ENCODE results near the gene ANKRD40. TPM values are rescaled to one million over a fixed set of nuclear protein-coding genes. Genes with fewer than 3 reads are reported as not detected.

Gene ANKRD40
- total RNA-seq, 4 donors from 2014 or later: 18.7 to 30.8 (median 24.2) TPM

- in situ Hi-C loops (cut with MboI; ENCODE audit: low pct_ligation_motif_present in 1 of 4, low pct_unique_long_range_greater_than_20kb in 1 of 4, low sequenced_read_pairs in 3 of 4): loop anchor here (10.0 kb wide), 2 partner anchors 65 to 155 kb away; partner anchors contain the start of genes SPATA20 (in 4 of the 4) and ABCC3 (in 1 of the 4)
- H3K4me3 ChIP-seq: no peak overlapping the region
- H3K36me3 ChIP-seq: peaks cover 0 to 38% (median 17%) of the 10 kb centered on the region in 4 donors
- no peak overlapping the region for H3K27ac ChIP-seq
- intact Hi-C loops (cut with DNase I; ENCODE audit: low total_unique reads): loop anchor here (5.0 kb wide), 1 partner anchor 147 kb away; no protein-coding TSS in a partner anchor
- DNase-seq: no peak
- no peaks in the 10 kb centered on the region for H3K27me3 ChIP-seq
- WGBS, 2 donors (ENCODE audit: low coverage in 1 of 2): 73 to 90% methylated on average over 2 to 7 of the region's 7 CpGs
- TF ChIP-seq POLR2A (IDR thresholded peaks at IDR 0.05) (no peak), POLR2AphosphoS5 (IDR thresholded peaks at IDR 0.05) (no peak), EP300 (IDR thresholded peaks at IDR 0.05; ENCODE audit: low read depth) (no peak)
- TF ChIP-seq, protein P1, sequence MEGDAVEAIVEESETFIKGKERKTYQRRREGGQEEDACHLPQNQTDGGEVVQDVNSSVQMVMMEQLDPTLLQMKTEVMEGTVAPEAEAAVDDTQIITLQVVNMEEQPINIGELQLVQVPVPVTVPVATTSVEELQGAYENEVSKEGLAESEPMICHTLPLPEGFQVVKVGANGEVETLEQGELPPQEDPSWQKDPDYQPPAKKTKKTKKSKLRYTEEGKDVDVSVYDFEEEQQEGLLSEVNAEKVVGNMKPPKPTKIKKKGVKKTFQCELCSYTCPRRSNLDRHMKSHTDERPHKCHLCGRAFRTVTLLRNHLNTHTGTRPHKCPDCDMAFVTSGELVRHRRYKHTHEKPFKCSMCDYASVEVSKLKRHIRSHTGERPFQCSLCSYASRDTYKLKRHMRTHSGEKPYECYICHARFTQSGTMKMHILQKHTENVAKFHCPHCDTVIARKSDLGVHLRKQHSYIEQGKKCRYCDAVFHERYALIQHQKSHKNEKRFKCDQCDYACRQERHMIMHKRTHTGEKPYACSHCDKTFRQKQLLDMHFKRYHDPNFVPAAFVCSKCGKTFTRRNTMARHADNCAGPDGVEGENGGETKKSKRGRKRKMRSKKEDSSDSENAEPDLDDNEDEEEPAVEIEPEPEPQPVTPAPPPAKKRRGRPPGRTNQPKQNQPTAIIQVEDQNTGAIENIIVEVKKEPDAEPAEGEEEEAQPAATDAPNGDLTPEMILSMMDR (IDR thresholded peaks at IDR 0.05): no peak
- no peaks in the 10 kb centered on the region for H3K9me3 ChIP-seq
- H3K4me1 ChIP-seq: peaks cover 11 to 42% (median 21%) of the 10 kb centered on the region in 4 donors
These were observed 8.3 kb downstream of the ANKRD40 start for GRCh38 chr17:50699410-50699809.

GRCh38 chr17:50697663-50698272 lies 9.9 kb downstream of the ANKRD40 start:
- Histone ChIP-seq H3K4me1 (peaks cover 25 to 49% (median 30%) of the 10 kb centered on the region in 4 donors), H3K27ac (peak overlapping the region; percentile 2 to 88 (median 68)), H3K27me3 (no peaks in the 10 kb centered on the region), H3K36me3 (peaks cover 0 to 38% (median 17%) of the 10 kb centered on the region in 4 donors), H3K9me3 (no peaks in the 10 kb centered on the region), H3K4me3 (no peak overlapping the region)
- no peak for DNase-seq
- 29 to 31% methylated on average over 2 to 3 of the region's 3 CpGs for WGBS, 2 donors (ENCODE audit: low coverage in 1 of 2)
- intact Hi-C loops (cut with DNase I; ENCODE audit: low total_unique reads) (loop anchor here (5.0 kb wide), 1 partner anchor 145 kb away; no protein-coding TSS in a partner anchor), in situ Hi-C loops (cut with MboI; ENCODE audit: low pct_ligation_motif_present in 1 of 4, low pct_unique_long_range_greater_than_20kb in 1 of 4, low sequenced_read_pairs in 3 of 4) (loop anchor here (10.0 kb wide), 2 partner anchors 63 to 153 kb away; partner anchors contain the start of genes SPATA20 (in 4 of the 4) and ABCC3 (in 1 of the 4))
- TF ChIP-seq POLR2AphosphoS5 (IDR thresholded peaks at IDR 0.05): no peak
- no peak for TF ChIP-seq EP300 (IDR thresholded peaks at IDR 0.05; ENCODE audit: low read depth)
- TF ChIP-seq, protein P1 (IDR thresholded peaks at IDR 0.05): peak in 4 of 5 experiments; percentile 14 to 41 (median 24)

DNA sequence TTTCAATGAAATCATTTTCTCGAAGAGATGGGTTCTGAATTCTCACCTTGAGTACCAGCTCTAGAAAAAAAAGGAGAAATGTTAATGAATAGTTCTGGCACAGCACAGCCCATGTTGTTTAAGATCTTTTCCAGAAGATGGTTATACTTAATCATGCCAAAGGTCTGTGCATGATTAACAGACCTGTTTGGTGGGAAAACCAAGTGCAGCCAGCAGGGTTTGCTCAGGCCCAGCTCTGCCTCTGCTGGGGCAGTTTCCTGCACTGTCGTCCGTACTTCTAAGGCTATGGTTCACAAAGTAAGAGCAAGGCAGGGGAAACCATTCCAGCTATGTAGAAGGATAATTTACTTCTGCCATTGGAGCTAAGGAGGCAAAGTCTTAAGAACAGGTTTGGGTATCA lies 10.7 kb downstream of the ANKRD40 start:
- WGBS, 2 donors (ENCODE audit: low coverage in 1 of 2): 52 to 71% methylated on average over 3 of the region's 3 CpGs
- DNase-seq: no peak
- in situ Hi-C loops (cut with MboI; ENCODE audit: low pct_ligation_motif_present in 1 of 4, low pct_unique_long_range_greater_than_20kb in 1 of 4, low sequenced_read_pairs in 3 of 4) (loop anchor here (10.0 kb wide), 2 partner anchors 62 to 152 kb away; partner anchors contain the start of genes SPATA20 (in 4 of the 4) and ABCC3 (in 1 of the 4)), intact Hi-C loops (cut with DNase I; ENCODE audit: low total_unique reads) (loop anchor here (5.0 kb wide), 1 partner anchor 145 kb away; no protein-coding TSS in a partner anchor)
- Histone ChIP-seq H3K27me3 (no peaks in the 10 kb centered on the region), H3K36me3 (peaks cover 0 to 38% (median 17%) of the 10 kb centered on the region in 4 donors), H3K9me3 (no peaks in the 10 kb centered on the region), H3K4me3 (no peak overlapping the region), H3K4me1 (peaks cover 32 to 56% (median 37%) of the 10 kb centered on the region in 4 donors), H3K27ac (peak overlapping the region; percentile 2 to 88 (median 68))
- TF ChIP-seq EP300 (IDR thresholded peaks at IDR 0.05; ENCODE audit: low read depth) (no peak), POLR2AphosphoS5 (IDR thresholded peaks at IDR 0.05) (no peak), POLR2A (IDR thresholded peaks at IDR 0.05) (no peak)
- TF ChIP-seq, protein P1 (IDR thresholded peaks at IDR 0.05): peak in 1 of 5 experiments; percentile 27

GRCh38 chr17:50696365-50696879 lies 11.3 kb downstream of the ANKRD40 start:
- Histone ChIP-seq H3K4me1 (peaks cover 38 to 63% (median 44%) of the 10 kb centered on the region in 4 donors), H3K4me3 (no peak overlapping the region), H3K27ac (peak overlapping the region in 3 of 4 donors; percentile 2 to 88 (median 85)), H3K36me3 (peaks cover 0 to 38% (median 17%) of the 10 kb centered on the region in 4 donors), H3K9me3 (no peaks in the 10 kb centered on the region), H3K27me3 (no peaks in the 10 kb centered on the region)
- in situ Hi-C loops (cut with MboI; ENCODE audit: low pct_ligation_motif_present in 1 of 4, low pct_unique_long_range_greater_than_20kb in 1 of 4, low sequenced_read_pairs in 3 of 4) (loop anchor here (10.0 kb wide), 2 partner anchors 62 to 152 kb away; partner anchors contain the start of genes SPATA20 (in 4 of the 4) and ABCC3 (in 1 of the 4)), intact Hi-C loops (cut with DNase I; ENCODE audit: low total_unique reads) (loop anchor here (5.0 kb wide), 1 partner anchor 144 kb away; no protein-coding TSS in a partner anchor)
- WGBS, 2 donors (ENCODE audit: low coverage in 1 of 2): 67 to 70% methylated on average over 1 to 3 of the region's 3 CpGs
- no peak for TF ChIP-seq EP300 (IDR thresholded peaks at IDR 0.05; ENCODE audit: low read depth)
- TF ChIP-seq, protein P1 (IDR thresholded peaks at IDR 0.05): no peak
- TF ChIP-seq POLR2A (IDR thresholded peaks at IDR 0.05): no peak
- no peak for TF ChIP-seq POLR2AphosphoS5 (IDR thresholded peaks at IDR 0.05)
- no peak for DNase-seq

Measured in transverse colon (tissue), 4 donors.